GM21723 (cell line): Measurements from ENCODE around the gene POLR3K.

ENCODE experiments used
- ATAC-seq: cut with Tn5 transposase; IDR thresholded peaks from one replicate; pipeline ENCODE4 v1.9.1; 2021; ENCODE audit warnings: mild to moderate bottlenecking, moderate library complexity; ENCODE audit not compliant: unreplicated experiment

Gene POLR3K

DNA sequence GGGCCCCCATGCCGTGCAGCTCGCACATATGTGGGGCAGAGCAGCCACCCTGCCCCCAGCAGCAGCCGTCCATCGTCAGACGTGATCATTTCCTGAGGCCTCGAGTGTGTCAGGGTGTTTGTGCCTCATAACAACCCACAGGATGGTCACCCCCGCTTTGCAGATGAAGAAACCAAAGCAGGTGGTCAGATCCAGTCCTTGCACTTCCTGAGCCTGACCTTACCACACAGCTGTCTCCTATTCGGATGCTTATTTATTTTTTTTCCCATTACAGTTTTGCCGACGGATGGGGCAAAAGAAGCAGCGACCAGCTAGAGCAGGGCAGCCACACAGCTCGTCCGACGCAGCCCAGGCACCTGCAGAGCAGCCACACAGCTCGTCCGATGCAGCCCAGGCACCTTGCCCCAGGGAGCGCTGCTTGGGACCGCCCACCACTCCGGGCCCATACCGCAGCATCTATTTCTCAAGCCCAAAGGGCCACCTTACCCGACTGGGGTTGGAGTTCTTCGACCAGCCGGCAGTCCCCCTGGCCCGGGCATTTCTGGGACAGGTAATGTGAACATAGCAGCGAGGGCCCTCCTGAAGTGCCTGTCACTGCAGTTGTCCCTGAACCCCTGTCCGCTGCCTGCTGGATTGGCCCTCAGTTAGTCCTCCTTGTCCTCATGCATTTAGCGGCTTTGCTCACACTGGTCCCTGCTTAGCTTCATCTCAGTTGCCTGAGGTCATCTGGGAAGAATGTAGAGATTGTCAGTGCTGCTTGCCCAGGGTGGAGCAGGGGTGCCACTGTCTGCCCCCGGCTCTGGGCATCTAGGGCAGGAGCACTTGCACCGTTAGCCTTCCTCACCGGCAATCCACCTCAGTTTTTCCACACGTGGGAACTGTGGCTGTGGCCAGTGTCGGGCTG lies 26.0 kb upstream of the POLR3K start:
- no peak for ATAC-seq

GRCh38 chr16:78444-79150 lies 25.2 kb upstream of the POLR3K start:
- peak; percentile 16 for ATAC-seq

- peak; percentile 62 for ATAC-seq
Measured at GRCh38 chr16:77807-78443, 24.5 kb upstream of the POLR3K start, which contains the start of gene MPG. Gene MPG, plus strand, starts transcription at chr16:78225. Its CDS starts 85 bp downstream, at chr16:78310.

DNA sequence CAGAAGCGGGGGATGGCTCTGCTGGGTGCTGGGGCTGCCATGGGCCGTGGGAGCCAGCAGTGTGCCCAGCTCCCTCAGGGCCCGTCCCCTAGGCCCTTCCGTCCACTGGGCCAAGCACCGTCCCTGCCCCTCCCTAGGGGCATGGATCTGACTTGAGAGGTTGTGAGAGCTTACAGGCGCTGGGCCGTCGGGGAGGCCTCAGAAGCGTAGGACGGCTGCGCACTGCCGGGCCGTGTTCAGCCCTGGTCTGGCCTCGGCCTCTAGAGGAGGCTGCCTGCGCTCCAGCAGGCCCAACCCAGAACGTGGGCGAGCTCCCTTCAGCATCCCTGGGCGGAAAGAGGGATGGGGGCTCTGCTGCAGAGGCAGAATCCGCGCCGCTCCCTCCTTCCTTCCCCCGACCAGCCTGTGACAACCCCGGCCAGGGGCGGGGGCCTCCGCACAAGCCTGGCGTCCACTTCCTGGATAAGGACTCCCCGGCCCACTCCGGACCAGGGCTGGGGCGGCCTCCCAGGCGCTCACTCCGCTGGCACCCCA lies 23.9 kb upstream of the POLR3K start:
- ATAC-seq = peak; percentile 28

GRCh38 chr16:76535-77272 lies 23.3 kb upstream of the POLR3K start:
- no peak for ATAC-seq

DNA sequence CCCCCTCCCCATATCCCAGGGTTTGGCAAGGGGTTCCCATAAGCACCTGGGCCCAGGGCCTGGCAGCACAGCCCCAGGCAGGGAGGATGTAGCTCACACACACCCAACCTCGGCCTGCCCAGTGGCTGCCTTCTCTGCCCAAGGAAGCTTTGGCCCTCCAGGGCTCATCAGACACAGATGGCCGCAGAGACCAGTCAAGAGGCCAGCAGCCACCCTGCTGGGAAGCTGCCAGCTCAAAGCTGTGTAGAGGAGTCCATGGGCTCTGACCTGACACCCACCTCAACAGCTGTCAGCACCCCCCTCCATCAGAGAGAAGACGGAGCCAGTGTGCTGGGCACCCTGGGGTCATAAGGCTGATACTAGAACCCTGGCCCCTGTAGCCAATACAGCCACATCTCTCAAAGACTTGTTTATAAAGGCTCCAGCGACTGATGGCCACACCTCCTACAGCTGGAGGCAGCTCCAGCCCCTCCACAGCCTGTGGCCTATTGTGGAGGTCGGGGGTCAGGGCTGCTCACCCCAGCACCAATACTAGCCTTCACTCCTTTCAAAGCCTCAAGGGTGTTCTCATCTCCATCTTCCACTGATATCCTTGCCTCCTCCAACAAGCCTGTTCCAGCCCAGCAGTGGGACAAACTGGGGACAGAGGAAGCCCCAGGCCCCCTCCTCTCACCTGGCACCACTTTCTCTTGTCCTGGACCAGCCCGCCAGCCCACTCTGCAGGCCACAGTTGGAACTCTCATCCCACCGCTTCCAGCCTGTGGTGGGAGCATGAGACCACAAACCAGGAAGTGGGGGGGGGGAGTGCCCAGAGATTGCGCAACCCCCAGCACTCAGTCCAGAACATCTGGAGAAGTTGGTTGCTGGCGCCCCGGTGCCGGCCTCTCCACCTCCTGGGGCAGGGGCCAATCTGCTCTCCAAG lies 22.4 kb upstream of the POLR3K start:
- ATAC-seq = no peak

DNA sequence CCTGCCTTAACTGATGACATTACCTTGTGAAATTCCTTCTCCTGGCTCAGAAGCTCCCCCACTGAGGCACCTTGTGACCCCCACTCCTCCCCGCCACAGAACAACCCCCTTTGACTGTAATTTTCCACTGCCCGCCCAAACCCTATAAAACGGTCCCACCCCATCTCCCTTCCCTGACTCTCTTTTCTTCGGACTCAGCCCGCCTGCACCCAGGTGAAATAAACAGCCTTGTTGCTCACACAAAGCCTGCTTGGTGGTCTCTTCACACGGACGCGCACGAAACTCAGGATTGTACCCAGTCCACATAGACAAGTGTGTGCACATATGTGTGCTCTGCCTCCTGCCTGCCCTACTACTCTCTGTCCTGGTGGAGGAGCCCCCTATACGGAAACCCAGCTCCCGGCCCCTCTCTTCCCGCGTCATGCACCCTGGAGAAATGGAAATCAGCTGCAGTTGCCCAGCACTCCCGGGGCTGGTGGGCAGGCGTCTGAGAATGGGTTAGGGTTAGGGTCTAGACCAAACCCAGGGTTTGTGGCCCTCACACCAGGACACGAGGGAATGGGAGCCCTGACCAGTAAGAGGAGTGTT lies 21.4 kb upstream of the POLR3K start:
- no peak for ATAC-seq

GRCh38 chr16:74051-74746 lies 20.8 kb upstream of the POLR3K start:
- no peak for ATAC-seq

DNA sequence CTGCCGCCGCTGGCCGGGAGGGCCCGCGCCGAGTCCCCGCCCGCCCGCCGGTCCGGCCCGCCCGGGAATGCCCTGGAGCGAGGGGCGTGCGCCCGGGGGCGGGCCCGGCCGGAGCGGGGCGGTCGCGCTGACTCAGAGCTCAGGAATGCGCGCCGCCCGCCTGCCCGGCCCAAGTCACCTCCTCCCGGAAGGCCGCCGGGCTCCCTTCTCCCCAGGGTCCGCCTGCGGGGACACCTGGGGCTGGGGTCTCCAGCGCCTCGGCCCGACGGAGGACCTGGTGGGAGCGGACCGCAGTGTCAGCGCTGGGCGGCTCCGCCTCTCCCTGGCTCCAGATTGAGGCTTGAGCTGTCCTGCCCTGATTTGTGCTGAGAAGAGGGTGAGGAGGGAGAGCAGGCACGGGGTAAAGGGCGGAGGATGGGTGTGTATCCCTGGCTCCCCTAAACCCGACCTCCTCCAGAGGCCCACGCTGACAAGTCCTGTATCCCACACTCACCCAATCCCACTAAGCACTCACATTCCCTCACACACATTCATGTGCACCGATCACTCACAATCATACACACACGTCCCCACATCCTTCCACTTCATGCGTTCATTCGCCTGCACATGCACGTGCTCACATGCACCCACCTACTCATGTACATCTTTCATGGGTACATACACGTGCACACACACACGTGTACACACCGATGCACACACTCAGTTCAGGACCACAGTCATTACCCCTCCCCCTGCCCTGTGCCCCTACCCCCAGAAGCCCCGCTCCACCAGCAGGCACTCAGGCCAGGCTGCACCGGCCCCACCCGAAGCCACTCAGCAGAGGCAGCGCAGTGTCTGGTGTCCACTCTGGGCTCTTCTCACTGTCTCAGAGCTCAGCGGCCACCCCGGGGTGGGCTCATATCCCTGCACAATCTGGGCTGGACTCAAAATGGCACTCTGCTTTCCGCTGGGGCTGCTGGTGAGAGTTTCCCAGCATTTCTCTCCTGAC lies 19.4 kb upstream of the POLR3K start, which contains the start of gene RHBDF1:
Gene RHBDF1 (minus strand): TSS at position 71 of the 988 bp plus-strand sequence. CDS start 7,616 bp downstream, outside the sequence.
- no peak for ATAC-seq

DNA sequence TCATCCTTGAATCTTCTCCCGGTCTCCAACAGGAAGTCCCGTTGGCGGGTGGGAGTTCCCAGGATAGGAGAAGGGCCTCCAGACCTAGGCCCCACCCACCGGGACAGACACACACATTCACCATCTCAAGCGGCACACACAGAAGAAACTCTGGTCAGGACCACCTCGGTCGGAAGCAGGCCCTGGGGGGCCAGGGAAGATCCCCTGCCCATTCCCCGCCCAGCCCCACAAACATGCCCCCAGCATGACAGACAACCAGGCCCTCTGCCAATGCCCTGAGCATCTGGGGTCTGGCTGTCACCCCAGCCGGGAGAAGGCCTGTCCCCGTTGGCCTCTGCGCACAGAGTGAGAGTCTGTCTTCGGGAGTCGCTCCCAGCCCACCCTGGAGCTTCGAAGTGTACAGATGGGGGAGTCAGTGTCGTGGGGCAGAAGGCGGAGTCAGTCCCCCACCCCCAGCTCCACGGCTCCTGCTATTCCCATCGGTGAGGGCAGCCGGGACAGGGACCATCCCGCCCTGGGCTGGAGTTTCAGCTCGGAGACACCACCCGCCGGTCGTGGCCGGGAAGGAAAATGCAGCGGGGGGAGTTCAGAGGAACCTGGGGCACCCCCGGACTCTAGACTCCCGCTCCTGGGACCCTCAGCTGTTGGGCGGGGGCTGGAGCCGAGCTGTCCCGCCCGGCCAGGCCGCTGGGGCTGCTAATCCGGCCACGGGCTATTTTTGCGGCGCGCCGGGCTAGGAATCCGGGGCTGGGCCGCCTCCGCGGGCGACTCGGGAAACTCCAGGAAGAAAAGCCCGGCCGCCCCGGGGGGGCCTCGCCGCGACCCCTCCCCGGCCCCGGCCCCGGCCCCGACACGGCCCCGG lies 18.4 kb upstream of the POLR3K start:
- no peak for ATAC-seq

GRCh38 chr16:71210-71539 lies 17.8 kb upstream of the POLR3K start:
- ATAC-seq = no peak

GRCh38 chr16:69181-69580 lies 15.8 kb upstream of the POLR3K start:
- ATAC-seq = no peak

GRCh38 chr16:67884-68789 lies 14.7 kb upstream of the POLR3K start:
- no peak for ATAC-seq

GRCh38 chr16:67183-67791 lies 13.9 kb upstream of the POLR3K start:
- no peak for ATAC-seq
